ENCODE data around the gene MYO3B.
"Not testable (repeated sequence)": the region's sequence is repeated elsewhere in the genome, so short reads cannot be mapped to it uniquely, and the experiment has no call there.

The MYO3B gene

DNA sequence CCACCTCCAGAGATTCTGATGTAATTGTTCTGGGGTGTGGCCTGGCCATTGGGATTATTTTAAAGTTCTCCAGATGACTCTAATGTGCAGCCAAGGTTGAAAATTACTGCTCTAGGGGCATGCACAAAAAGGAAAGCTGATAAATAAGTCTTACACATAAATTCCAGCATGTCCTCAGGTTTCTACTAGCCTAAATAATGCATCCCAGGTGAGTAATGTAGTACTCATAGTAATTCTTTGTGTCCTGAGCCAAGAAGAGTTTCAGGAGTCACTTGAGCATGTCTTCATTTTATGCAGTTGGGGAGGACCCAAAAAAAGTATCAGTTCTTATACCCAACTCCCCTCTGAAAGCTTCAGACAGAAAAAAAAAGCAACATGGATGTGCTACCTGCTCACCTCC is 407.1 kb downstream of the MYO3B start:
- no peak for DNase-seq

DNA sequence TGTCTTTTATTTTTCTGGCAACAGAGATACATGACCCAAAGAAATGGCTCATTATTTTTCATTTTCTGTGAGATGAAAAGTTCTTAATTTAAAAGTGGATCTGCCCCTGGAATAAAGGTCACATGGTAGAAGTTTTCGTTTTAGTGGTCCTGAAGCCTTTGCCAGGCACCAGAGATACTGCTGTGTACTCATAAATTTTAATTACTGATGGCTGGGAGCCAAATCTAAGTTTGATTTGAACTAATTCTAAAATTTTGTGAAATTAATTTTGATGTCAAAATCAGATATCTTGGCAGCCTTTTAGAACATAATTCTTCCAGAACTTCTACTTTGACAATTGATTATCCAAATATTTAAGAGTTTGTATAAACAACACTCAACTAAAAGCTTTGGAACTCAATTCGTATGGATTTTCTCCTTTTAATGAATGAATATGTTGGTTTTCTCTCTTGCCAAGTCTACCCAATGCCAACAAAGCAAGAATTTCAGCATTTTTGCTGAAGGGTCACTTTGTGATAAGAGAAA is 408.7 kb downstream of the MYO3B start:
- DNase-seq, result no peak

DNA sequence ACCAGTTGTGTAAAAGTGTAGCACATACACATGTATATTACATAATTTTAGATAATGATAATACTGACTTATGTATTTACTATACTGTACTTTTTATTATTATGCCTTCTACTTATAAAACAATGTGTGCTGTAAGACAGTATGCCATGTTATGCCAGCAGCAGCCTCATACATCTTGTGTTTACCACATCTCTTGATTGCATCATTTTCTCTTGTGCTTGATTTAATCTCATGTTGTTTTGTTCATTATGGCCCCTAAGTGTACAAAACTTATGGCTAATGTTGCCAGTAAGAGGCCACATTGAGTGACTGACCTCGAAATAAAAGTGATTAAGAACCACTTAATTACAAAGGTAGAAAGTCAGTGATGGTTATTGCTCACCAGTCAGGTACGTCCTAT is 409.2 kb downstream of the MYO3B start:
- DNase-seq, result no peak

DNA sequence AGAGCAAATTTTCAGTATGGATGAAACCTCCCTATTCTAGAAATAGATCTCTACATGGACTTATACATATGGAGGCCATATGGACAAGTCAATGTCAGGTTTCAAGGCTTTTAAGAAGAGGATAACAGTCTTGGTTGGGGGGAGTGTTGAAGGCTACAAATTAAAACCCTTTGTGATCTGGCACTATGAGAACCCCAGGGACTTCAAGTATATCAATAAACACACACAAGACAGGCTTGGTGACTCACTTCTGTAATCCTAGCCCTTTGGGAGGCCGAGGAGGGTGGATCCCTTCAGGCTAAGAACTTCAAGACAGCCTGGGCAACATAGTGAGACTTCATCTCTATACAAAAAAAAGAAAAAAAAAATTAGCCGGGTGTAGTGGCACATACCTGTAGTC is 410.0 kb downstream of the MYO3B start:
- no peak for DNase-seq

DNA sequence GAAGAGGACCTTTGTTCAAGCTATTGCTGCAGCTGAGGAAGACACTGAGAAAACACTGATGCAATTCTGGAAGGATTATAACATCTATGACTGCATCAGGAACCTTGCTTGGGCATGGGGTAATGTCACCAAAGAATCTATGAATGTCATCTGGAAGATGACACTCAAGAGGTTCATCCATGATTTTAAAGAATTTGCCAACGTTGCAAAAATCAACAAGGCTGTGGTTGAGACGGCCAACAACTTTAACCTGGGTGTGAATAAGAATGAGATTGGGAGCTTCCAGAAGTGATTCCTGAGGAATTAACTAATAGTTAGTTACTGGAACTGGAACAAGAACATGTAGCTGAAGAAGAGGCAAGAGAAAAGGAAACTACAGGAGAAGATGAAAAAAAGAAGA is 410.8 kb downstream of the MYO3B start:
- DNase-seq, result no peak

DNA sequence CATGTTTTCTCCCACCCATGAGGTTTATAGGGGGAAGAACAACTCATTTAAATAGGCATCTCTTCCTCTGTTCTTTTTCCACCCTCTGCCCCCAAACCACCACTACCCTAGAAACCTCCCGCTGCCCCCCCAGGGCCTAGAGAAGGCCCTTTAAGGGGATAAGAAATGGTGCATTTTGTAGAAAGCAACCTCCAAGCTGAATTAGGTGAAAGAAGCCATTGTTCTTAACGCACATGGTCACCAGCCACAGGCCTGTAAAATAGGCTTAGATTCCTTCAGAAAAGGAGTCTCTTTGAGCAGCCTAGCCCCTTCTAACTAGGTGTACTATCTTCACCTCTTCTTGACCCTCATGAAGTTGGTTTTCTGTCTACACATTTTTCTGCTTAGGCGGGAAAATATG is 418.6 kb downstream of the MYO3B start:
- no peak for DNase-seq

DNA sequence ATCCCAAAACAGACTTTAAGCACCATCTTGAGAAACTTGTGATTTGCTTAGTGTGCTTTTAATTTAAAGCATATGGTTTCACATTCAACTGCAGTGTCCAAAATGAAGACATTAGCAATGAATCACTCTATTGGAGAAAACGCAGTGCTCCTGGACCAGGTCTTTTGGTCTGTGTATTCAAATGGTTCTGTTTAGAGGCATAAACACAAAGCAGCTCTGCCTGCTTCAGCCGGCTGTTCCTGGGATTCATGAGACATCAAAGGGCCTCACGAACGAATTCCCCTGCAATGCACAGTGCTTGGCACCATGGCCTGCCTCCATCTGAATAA is 420.1 kb downstream of the MYO3B start:
- DNase-seq, result no peak

DNA sequence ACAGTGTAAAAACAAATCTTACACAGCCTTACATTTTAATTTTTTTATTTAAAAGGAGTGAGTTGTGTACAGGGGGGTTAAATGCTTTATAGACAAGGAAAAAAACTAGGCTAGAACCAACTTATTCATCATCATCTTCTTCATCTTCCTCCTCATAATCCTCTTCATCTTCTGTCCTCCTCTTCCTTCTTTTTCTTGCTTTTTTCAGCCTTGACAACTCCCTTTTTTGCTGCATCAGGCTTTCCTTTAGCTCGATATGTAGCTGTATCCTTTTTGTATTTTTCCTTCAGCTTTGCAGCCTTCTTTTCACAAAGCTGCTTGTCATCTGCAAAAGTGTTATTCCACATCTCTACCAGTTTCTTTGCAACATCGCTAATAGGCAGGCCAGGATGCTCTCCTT is 423.5 kb downstream of the MYO3B start:
- no peak for DNase-seq

DNA sequence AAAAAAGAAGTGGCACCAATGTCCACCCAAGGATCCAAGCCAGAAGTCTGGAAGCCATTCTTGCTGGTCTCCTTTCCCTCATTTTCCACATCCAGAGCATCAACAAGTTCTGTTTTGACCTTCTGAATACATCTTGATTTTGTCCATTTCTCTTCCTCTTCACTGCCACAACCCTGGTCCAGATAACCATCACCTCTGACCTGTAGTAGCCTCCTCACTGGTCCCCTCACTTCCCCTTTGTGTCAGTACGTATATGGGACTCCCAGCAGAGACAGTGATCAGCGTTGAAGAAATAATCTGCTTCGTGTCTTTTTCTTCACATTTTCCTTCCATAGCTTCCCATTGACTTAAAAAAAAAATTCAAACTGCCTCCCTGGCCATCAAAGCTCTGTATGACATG is 427.9 kb downstream of the MYO3B start:
- DNase-seq, result no peak

DNA sequence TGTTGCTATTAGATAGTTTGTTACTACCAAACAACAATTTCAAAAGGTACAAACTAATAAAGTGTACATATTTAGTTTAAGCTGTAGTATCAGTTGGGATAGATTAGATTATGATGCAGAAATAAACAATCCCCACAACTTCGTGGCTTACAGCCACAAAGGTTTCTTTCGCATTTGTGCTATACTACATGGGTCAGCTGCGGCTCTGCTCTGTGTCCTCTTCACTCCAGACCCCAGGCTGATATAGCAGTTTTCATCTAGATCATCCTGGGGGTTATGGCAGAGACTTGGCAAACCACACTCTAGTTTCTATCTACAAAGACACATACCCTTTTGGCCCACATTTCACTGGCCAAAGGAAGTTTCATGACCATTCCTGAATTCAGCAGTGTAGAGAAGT is 429.2 kb downstream of the MYO3B start:
- no peak for DNase-seq

DNA sequence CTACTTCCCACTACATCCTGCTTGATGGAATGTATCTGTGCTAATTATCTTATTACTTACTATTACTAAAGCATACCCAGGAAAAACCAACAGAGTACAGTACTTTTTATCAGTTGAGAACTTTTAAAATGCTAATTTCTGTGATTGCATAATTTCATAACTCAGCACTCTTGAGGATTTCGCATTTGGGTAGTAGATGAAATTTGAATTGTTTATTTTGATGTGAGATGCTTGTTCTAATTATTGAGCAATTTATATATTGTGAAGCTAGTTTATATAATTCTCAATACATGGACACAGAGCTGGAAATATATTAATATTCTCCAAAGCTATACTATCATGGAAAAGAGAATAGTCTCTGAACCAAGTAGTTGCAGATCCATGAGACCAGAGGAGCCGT is 432.7 kb downstream of the MYO3B start:
- no peak for DNase-seq

DNA sequence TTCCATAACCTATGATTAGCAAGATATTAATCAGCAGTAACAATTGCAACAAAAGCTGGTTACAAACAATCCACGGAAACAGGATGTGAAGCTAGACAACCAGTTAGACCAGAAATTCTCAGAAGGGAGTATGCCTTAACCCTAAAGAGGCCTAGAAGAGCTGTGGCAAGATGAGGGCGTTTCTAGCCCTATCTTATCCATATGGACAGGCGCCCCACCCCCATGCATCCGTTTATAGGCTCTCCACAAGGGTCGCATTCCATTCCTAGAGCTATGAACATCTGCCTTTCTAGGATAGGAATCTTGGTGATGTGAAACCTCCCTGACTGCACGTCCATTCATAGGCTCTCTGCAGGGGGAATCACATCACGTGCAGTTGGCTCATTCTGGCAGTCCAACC is 441.0 kb downstream of the MYO3B start:
- DNase-seq, result not testable (repeated sequence)

DNA sequence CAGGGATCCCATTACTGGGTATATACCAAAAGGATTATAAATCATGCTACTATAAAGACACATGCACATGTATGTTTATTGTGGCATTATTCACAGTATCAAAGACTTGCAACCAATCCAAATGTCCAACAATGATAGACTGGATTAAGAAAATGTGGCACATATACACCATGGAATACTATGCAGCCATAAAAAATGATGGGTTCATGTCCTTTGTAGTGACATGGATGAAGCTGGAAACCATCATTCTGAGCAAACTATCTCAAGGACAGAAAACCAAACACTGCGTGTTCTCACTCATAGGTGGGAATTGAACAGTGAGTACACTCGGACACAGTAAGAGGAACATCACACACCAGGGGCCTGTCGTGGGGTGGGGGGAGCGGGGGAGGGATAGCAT is 457.1 kb downstream of the MYO3B start:
- DNase-seq, result not testable (repeated sequence)

DNA sequence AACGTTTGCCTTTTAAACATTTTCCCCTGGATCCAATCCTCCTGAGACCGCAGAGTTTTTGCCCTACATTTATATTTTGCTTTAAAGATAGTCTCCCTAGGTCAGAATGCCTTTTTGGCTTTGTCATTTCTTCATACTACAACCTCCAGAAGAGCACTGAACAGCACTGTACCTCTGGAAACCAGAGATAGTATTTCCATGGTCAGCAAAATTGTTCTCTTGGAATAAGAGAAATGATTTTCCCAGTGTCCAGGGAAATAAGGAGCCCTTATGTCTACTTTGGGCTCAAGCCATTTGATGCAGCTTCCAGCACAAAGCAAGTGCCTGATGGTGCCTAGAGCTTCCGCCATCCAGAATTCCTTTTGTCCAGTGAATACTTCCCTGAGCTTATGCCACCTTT is 461.7 kb downstream of the MYO3B start:
- DNase-seq, result no peak

DNA sequence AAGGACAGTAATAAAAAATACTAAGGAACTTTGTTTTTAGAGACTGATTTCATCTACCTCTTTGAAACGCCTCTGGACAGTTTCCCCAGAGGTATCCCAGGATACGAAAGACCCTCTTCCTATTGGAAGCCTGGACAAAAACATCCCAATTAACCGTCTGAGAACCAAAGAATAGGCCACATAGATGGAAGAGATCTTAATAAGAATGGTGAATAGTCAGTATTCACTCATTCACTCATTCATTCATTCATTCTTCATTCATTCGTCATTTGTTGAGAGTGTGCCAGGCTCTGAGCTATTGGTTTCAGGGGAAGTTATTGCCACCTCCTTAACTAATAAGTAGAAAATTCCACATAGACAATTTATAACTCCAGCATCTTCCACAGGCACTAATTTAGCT is 464.0 kb downstream of the MYO3B start:
- DNase-seq, result no peak

DNA sequence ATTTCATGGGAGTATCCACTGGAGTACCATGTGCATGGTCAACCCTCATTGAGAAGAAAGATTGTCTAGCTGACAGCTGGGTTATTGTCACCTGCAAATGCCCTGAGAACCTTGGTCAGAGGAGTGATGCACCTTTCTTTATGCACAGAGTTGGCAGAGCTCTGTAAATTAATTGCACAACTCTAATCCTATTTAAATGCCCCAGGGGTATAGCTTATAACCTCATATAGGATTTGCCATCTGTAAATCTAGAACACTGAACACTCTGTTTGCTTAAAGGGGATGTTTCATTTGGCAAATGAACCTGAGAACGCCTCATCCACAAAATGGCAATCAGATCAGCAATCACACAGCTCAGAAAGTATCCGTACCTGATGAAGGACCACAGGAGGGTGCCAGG is 465.4 kb downstream of the MYO3B start:
- no peak for DNase-seq

DNA sequence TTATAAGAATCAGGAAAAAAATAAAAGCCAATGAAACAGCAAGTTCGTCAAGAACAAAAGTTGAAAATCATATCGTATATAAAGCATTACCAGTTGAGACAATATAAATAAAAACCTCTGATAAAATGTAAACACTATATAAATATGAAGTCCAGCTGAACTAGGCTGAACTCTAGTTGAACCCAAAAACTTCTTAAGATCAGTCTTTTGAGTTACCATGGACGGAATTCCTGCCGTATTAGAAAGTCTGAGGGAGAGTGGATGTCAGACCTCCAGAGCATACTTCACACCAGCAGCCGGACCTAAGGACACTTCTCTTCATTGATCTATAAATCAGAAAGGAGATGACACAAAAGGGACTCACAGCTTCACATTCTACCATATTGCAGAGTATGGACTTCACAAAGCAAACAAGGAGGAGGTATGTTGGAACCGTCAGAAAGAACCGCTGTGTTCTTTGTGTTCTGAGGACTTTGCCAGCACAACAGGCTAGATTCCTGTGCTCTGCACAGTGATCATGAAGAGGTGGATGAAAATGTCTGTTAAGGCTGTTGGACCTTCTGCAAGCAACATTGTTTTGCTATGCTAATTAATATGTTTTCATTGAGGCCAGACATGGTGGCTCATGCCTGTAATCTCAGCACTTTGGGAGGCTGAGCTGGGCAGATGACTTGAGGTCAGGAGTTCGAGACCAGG is 469.9 kb downstream of the MYO3B start:
- DNase-seq, result no peak

DNA sequence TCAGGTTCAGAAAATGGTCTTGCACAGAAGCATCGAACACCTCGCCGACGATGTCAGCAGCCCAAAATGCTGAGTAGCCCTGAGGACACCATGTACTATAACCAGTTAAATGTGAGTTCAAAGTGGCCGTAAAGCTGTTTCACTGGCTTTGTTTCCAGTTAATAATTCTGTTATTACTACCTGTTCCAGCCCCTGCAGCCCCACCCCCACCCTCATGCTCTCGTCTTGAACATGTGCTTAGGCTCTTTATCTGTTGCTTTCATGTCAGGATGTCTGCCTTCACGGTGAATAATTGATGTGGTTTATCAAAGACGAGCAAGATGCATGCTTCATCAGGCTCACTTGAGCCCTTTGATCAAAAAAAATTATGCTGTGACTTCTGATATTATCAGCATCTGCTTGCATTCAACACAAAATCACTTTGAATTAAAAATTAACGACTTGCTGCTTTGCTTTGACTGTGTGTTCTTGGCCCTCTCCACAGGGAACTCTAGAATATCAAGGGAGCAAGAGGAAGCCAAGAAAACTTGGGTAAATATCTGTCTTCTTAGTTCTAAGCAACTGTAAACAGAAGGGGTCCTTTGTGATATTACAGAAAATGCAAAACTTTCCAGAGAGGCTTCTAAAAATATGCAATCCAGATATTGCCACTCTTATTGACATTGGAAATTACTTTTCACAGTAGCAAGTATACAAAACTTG is 473.8 kb downstream of the MYO3B start:
- no peak for DNase-seq

DNA sequence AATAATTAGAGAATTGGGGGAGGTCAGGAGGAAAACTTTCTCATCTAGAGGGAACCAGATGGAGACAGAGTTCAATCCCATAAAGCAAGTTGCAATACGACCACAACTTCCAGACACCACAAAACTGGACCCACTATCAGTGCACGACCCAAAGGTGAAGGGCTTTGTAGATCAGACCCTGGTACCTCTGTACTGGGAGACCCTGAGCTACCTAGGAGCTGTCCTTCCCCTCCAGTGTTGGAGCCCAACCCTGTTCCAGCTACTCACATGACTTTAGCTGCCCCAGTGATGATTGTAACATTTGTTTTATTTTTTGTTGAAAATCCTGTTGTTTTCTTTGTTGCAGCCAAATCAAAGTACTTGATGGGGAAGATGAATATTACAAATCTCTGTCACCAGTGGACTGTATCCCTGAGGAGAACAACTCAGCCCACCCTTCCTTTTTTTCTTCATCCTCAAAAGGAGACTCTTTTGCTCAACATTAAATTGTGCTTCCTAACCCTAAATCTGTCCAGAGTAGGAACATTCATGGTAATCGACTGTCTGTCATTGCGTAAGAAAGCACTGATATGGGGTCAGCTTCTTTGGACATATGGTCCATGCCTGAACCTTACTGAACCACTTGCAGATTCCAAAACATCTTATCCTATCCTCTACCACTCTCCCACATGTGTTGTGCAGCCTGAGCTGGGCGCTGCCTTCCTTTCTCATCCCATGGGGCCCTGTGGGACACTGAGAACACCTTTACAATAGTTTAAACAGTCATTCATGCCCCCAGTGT is 474.9 kb downstream of the MYO3B start:
- DNase-seq, result no peak

DNA sequence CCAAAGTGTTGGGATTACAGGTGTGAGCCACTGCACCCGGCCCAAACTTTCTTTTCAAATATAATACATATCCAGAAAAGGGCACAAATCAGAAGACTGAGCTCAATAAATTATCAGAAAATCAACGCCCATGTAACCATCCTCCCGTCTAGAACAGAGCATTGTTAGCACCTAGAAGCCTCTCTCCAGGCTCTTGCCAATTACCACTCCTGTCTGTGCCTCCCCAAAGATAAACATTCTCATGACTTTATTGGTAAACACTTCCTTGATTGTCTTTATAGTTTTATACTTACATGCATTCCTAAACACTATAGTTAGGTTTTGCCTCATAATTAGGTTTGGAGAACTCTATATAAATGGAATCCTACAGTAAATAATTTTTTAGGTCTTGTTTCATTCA is 478.7 kb downstream of the MYO3B start:
- DNase-seq, result no peak

DNA sequence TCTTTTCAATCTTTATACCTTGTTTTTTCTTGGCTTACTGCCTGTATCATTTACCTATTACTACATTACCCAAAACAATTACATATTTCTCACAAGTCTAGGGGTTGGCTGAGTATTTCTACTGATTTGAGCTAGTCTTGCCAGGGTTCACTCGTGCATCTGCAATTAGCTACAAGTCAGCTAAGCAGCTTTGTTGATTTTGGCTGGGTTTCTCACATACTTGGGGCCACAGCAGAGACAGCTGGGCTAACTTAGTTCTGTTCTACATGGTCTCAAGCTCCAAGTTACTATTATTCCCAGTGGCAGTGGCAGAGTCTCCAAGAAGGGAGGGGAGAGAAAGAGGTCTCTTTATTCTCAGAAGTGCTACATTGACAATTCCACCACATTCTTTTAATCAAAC is 482.5 kb downstream of the MYO3B start:
- no peak for DNase-seq

DNA sequence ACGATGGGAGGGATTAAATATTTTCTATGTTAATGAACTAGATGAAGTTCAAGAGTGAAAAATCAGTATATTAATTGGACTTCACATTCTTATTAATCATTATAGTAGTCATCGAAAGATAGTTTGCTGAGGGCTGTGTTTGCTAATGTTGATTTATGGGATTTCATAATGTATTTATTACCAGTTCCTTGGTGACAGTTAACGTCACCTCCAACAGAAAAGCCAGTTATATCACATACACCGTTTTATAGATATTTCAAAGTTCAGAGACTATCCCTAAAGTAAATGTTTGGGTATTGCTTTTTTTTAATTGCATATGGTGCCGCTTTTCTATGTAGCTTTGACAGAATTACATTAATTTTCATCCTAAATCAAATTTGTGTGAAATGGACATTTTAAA is 487.8 kb downstream of the MYO3B start:
- no peak for DNase-seq

DNA sequence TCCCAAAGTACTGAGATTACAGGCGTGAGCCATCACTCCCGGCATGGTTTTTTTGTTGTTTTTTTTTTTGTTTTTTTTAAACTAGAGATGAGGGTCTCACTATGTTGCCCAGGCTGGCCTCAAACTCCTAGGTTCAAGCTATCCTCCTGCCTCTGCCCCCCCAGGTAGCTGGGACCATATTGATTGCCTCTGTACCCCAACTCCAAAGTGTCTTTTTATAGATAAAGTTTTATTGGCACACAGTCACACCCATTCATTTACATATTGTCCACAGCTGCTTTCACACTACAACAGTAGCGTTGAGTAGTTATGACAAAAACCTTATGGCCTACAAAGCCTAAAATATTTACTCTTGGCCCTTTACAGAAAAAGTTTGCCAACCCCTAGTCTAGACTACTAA is 492.0 kb downstream of the MYO3B start:
- no peak for DNase-seq

DNA sequence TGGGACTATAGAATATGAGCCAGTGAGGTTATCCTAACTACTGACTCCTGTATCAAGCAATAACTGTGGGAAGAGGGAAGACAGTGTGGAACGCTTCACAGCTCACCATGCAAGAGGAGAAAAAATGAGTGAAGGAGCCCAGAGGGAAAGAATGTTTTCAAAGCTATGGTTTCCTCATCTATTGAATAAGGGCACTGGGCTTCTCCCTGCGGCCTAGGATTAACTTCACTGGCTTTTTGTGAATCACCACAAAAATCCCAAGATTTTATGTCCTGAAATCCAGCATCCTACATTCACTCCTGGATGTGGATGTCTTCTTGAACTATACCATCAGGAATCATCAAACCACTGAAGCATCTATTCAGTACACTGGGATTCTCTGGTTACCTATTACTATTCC is 492.7 kb downstream of the MYO3B start:
- no peak for DNase-seq

Measured in DMS153 (cell line).